ENCODE data around the gene CTIF.
"Not testable (repeated sequence)": the region's sequence is repeated elsewhere in the genome, so short reads cannot be mapped to it uniquely, and the experiment has no call there.

The CTIF gene

GRCh38 chr18:48861181-48861708, 322.4 kb downstream of the CTIF start:
- DNase-seq: no peak

GRCh38 chr18:48862132-48862531, 323.3 kb downstream of the CTIF start:
- no peak for DNase-seq

- no peak for DNase-seq
These were observed 323.9 kb downstream of the CTIF start for GRCh38 chr18:48862678-48863270.

GRCh38 chr18:48863432-48864065, 324.7 kb downstream of the CTIF start:
- DNase-seq: no peak

GRCh38 chr18:48864876-48865275, 326.0 kb downstream of the CTIF start:
- DNase-seq: no peak

GRCh38 chr18:48866028-48866733, 327.4 kb downstream of the CTIF start:
- DNase-seq: no peak

- no peak for DNase-seq
These were observed 328.0 kb downstream of the CTIF start for GRCh38 chr18:48866856-48867255.

- DNase-seq: no peak
These were observed 329.1 kb downstream of the CTIF start for GRCh38 chr18:48867978-48868377.

GRCh38 chr18:48868468-48869466, 329.9 kb downstream of the CTIF start:
- DNase-seq: peak; percentile 15

GRCh38 chr18:48869591-48869990, 330.8 kb downstream of the CTIF start:
- no peak for DNase-seq

GRCh38 chr18:48870926-48871325, 332.1 kb downstream of the CTIF start:
- DNase-seq: not testable (repeated sequence)

GRCh38 chr18:48871391-48872166, 332.7 kb downstream of the CTIF start:
- no peak for DNase-seq

- no peak for DNase-seq
These were observed 333.7 kb downstream of the CTIF start for GRCh38 chr18:48872234-48873145.

- no peak for DNase-seq
These were observed 335.4 kb downstream of the CTIF start for GRCh38 chr18:48874233-48874632.

GRCh38 chr18:48874701-48875162, 335.9 kb downstream of the CTIF start:
- DNase-seq: no peak

- DNase-seq: no peak
These were observed 336.6 kb downstream of the CTIF start for GRCh38 chr18:48875314-48875941.

GRCh38 chr18:48875942-48876511, 337.2 kb downstream of the CTIF start:
- no peak for DNase-seq

GRCh38 chr18:48876590-48876989, 337.8 kb downstream of the CTIF start:
- no peak for DNase-seq

GRCh38 chr18:48877941-48878340, 339.1 kb downstream of the CTIF start:
- no peak for DNase-seq

- no peak for DNase-seq
These were observed 339.6 kb downstream of the CTIF start for GRCh38 chr18:48878471-48878870.
